ENCODE measurements around the gene SLC46A1.

- peak; percentile 5 for TF ChIP-seq REST (IDR thresholded peaks at IDR 0.05; ENCODE audit: unreplicated experiment)
- TF ChIP-seq CTCF (conservative IDR thresholded peaks at IDR 0.05; ENCODE audit: low read depth in 2 of 2), result no peak
- no peak for TF ChIP-seq ETS1 (IDR thresholded peaks at IDR 0.05)
- no peak for TF ChIP-seq POLR2AphosphoS5 (IDR thresholded peaks at IDR 0.05; ENCODE audit: low read depth)
- TF ChIP-seq EZH2phosphoT487 (IDR thresholded peaks at IDR 0.05; ENCODE audit: unreplicated experiment), result no peak
- TF ChIP-seq EZH2 (IDR thresholded peaks at IDR 0.05; ENCODE audit: low read depth, unreplicated experiment), result peak; percentile 6
- no peak for TF ChIP-seq CREB1 (CRISPR knock-in tag; IDR thresholded peaks at IDR 0.05; ENCODE audit: low read depth)
- no peak for TF ChIP-seq ZNF462 (CRISPR knock-in tag; IDR thresholded peaks at IDR 0.05)
- no peak for TF ChIP-seq NANOG (IDR thresholded peaks at IDR 0.05; ENCODE audit: borderline replicate concordance)
- TF ChIP-seq JUNB (IDR thresholded peaks at IDR 0.05; ENCODE audit: unreplicated experiment), result no peak
Measured at GRCh38 chr17:28372203-28372944, 33.6 kb downstream of the SLC46A1 start.

Measured in GM23338 (cell line).